NCI-H2081 (cell line): ENCODE measurements around the gene GRAMD4.
"Not testable (repeated sequence)": the region's sequence is repeated elsewhere in the genome, so short reads cannot be mapped to it uniquely, and the experiment has no call there.

Experiments
- DNase-seq, 2 experiments: peaks; one replicate each; lab custom pipeline; 2025; lab: John Stamatoyannopoulos, UW

Gene GRAMD4

DNA sequence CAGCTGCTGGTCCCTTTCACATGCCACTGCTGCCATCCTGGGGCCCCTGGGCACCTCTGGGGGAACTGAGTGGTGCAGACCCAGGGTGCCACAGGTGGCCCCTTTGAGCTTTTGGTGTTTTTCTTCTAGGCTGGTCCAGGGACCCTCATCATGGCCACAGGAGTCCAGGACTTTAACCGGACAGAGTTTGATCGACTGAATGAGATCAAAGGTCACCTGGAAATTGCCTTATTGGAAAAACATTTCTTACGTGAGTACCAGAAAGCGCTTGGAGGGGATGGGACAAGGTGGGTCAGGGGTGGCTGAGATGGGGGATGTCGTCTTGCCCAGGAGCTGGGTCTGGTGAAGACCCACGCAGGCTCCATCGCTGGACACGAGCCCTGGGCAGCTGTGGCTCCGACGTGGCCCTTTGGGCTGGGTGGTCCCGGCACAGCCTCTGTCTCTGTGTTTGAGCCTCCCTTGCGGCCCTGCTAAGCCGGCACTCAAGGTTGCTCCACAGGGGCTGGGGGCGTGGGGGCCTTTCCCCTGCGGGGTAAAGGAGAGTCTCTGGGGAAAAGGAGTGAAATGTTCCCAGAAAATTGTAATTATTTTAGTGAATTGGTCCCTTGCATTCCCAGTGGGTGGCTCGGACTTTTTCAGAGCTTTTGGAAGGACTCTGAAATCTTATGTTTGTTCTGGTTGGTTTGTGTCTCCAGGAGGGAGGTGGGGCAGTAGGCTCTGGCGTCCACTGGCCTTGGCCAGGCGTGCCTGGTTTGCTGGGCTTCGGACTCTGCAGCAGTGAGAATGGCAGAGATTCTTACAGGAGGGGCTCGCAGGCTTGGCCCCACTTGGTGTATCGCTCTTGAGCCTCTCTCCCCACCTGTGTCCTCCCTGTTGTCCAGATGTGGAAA, 17.8 kb downstream of the GRAMD4 start:
- DNase-seq: no peak

DNA sequence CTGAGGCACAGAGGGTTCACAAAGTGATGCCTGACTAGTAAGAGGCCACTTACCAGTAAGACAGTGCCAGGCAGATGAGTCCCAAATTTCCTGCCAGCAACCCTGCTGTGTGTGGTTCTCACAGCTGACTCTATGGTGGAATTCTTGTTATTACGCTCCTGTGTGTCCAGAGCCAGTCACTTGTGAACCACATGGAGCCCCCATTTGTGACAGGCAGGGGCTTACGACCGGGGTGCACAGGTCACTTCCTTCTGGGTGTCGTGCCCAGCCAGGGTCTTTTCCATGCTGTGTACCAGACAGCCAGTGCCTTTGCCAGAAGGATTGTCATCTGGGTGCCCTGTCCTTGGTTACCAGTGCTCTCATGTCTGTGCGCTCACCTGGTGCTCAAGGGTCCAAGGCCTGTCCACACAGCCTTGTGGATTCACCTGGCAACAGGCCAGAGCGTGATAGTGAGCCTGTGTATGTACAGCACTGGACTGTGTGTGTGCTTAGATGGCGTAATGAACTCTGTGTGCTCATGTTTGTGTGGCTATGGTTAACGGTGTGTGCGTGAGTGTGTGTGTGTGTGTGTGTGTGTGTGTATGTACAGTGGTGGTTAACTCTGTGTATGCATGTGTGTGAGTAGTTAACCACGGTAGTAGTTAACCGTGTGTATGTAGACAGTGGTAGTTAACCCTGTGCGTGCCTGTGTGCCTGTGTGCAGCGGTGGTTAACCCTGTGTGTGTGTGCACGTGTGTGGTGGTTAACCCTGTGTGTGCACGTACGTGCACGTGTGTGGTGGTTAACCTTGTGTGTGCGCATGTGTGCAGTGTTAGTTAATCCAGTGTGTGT, 18.6 kb downstream of the GRAMD4 start:
- peak in 1 of 2 experiments; percentile 6 for DNase-seq

DNA sequence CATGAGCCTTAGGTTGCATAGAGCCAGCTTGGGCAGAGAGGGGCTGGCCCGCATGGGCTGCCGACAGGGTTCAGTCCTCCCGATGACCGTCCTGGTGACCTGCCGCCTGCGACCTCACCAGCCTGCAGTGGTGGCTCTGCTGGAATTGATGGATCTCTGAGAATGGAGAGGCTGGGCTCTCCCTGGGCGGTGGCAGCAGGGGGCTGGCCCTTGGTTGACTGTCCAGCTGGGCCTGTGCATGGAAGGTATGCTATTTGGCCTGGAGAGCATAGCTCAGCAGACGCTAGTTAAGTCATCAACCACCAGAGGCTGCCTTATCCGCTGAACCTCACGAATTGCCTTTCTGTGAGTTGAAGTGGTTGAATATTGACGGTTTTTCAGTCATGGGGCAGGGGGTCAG, 19.7 kb downstream of the GRAMD4 start:
- DNase-seq: no peak

DNA sequence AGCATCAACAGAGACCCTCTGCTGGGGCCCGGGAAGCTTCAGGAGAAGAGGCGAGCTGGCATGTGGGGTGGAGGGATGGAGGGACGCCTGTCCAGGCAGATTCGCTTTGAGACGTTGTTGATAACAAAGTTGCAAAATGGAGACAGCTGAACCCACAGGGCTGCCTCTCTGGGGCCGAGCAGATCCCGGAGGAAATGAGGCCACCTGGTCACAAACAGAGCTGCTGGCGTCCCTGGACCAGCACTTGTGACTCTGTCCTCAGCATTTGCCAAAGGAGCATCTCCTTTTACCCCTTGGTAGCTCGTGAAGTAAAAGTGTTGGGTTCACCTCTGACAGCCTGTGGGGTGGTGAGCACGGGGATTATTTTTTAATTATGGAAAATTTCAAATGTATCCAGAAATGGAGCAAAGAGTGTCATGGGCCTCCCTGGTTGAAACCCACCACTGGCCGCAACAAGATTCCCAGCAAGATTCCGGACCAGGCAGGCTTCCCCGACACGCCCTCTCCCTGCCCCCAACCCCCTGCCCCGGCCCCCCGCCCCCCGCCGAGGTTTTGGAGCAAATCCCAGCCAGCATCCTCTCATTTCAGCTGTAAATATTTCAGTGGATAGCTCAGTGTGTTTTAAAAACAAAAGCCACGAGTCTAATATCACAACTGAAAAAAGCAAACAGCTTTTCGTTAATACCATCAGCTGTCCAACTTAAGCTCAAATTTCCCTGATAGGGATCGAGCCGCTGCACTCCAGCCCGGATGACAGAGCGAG, 20.3 kb downstream of the GRAMD4 start:
- no peak for DNase-seq

DNA sequence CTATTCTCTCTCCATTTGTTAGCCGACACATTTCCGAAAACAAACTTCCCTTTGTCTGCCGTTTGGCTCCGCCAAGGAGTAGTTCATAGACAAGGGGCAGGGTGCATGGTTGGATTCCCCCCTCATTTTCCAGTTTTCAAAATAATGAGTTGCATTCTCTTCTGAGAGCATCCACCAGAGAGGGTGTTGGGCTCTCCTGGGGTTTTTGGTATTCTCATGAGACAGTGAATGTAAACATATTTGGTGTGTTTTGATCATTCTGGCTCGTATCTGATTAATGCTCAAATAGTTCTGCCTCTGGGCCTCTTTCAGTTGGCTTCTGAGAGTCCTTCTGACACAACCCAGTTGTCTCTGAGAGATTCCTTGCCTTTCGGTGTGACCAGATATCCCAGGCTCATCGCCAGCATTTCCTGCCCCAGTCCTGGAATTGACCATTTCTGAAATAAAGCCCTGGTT, 21.7 kb downstream of the GRAMD4 start:
- DNase-seq: no peak

DNA sequence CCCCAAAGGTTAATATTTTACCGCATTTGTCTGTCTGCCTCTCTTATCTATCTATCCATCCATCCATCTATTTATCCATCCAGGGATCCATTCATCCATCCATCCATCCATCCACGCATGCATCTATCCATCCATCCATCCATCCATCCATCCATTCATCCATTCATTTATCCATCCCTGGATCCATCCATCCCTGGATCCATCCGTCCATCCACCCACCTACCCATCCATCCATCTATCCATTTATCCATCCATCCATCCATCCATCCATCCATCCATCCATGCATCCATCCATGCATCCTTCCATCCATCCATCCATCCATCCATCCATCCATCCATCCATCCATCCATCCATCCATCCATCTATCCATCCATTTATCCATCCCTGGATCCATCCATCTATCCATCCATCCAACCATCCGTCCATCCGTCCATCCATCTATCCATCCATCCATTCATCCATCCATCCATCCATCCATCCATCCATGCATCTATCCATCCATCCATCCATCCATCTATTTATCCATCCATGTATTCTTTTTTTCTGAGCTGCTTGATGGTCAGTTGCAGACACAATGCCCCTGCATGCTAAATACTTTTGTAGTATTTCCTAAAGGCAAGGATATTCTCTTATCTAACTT, 22.8 kb downstream of the GRAMD4 start:
- DNase-seq: not testable (repeated sequence)

DNA sequence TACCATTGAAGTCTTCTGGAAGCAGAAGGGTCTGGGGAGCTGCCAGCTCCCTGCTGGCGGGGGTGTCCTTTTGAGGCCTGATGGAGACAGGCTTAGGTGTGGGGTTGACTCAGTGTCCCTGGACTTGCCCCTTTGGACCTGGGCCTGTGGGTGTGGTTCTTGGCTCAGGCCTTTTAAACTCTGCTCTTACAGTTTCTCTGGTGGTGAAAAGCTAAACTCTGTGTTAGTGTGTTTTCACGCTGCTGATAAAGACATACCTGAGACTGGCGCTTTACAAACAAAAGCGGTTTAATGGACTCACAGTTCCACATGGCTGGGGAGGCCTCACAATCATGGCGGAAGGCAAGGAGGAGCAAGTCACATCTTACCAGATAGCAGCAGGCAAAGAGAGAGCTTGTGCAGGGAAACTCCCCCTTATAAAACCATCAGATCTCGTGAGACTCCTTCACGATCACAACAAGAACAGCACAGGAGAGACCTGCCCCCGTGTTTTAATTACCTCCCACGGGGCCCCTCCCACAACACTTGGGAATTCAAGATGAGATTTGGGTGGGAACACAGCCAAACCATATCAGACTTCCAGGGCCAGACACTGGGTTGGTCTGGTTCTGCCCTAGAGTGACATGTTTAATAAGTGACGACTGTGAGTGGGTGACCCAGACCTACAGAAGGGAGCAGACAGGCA, 26.5 kb downstream of the GRAMD4 start:
- DNase-seq: no peak

DNA sequence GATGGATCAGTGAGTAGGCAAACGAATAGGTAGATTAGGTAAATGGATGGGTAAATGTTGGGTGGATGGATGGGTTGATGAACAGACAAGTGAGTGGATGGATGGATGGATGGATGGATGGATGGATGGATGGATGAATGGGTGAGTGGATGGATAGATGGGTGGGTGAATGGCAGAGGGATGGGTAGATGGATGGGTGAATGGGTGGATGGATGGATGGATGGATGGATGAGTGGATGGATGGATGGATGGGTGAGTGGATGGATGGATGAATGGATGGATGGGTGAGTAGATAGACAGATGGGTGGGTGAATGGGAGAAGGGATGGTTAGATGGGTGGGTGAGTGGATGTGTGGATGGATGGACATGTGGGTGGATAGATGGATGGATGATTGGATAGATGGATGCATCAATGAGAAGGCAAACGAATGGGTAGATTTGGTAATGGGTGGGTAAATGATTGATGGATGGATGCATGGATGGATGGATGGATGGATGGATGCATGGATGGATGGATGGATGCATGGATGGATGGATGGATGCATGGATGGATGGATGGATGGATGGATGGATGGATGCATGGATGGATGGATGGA, 28.1 kb downstream of the GRAMD4 start:
- DNase-seq: not testable (repeated sequence)

DNA sequence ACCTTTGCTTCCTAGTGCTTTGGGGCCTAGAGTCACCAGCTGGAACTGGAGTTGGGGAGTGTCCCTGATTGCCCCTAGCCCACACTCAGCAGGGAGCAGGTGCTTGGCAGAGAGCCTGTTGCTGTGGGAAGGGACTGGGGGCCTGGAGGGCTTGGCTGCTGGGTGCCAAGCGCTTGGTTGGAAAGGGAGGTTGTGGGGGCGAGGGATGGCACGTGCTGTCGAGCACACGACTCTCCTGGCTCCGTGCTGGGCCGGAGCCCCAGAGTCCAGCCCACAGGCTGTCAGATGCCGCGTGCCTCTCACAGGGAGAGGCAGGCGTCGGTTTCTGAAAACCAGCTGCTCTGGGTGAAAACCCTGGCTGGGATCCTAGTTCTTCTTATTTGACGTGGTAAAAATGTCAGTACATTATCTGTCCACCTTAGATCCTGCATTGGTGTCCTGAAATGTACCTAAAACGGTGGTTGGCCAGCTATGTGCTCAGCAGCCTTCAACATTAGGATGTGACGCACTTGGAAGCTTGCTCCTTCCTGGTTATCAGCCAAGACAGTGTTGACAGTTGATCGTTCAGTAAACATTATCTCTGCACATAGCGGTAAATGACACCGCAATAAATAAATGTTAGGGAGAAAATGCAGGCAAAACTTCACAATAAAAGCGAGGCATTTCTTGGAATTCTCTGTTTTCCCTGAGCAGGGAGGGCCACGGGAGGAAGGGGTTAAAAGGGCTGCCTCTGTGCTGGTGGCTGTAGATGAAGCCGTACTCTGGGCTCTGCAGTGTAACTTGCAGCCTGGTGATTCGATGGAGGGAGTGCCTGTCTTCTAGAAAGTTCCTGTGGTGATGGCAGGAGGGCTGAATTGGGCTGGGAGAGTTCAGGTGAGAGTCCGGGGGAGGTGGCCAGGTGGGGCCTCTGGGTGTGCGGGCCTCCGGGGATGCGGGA, 29.2 kb downstream of the GRAMD4 start:
- peak; percentile 55 to 74 for DNase-seq

DNA sequence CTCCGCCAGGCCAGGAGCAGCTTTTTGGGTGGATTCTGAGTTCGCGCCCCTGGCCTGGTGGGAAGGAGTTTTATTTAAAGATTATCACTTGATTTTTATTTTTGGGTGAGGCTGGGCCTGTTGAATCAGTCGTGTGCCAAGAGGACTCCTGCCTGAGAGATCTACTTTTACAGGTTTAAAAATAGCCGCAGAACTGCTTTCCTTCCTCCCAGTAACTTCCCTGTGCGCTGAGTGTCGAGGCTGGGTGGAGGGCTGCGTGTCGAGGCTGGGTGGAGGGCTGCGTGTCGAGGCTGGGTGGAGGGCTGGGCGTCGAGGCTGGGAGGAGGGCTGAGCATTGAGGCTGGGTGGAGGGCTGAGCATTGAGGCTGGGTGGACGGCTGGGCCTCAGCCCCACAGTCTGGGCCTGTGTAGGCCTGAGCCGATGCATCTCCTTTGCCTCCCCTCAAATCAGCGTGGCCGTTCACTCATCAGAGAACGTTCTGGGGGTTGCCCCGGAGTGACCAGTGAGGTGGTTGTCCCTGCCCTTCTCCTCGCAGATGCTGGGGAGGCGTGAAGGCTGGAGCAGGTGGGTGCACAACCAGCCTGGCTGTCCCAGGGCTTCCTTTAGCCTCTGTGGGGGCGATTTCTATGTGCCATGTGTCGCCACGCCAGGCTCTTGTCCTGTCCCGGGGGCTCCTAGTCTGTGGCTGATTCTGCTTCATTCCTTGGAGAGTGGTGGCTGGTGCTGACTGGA, 30.1 kb downstream of the GRAMD4 start:
- no peak for DNase-seq

DNA sequence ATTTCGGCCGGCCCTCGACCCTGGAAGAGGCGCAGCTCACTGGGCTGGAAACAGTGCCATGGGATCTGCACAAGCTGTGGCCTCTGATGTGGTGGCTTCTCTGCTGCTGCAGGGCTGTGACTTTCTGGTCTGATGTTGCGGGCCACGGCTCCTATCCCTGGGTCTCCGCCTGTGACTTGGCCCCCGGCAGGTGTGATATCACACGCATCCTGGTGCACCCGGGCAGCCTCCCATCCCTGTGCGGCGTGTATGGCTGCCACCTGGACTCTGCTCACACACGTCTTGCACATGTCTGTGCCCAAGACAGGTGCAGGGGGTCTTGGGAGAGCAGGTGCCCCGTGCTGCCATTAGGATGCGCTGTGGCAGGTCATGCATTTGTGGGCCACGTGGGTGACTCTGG, 31.1 kb downstream of the GRAMD4 start:
- DNase-seq: no peak

DNA sequence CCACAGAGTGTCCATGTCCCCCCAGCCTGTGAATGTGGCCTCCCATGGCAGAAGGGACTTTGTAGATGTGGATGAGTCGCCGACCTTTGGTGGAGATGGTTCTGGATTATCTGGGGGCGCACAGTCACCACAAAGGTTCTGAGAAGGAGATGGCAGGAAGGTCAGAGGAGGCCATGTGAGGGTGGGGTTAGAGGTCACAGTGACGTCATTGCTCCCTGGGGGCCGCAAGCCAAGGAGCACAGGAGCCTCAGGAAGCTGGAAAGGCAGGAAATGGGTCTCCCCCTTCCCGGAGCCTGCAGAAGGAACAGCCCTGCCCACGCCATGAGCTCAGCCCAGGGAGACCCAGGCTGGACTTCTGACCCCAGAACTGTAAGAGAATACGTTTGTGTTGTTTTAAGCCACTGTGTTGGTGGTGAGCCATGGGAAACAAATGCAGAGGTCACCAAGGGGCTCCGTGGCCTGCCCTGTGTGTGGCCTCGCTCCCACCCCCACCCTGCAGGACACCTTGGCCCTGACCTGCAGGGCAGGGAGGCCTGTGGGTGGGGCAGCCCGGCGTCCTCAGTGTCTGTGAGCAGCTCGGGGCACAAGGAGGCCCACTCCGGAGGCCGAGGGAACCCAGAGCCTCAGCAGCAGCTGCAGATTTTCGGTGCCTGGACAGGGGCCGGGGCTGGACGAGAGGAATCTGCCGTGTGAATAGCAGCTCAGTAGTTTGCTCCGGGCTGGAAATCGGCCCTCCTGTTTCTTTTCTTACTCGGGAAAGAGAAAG, 32.1 kb downstream of the GRAMD4 start:
- DNase-seq: no peak

DNA sequence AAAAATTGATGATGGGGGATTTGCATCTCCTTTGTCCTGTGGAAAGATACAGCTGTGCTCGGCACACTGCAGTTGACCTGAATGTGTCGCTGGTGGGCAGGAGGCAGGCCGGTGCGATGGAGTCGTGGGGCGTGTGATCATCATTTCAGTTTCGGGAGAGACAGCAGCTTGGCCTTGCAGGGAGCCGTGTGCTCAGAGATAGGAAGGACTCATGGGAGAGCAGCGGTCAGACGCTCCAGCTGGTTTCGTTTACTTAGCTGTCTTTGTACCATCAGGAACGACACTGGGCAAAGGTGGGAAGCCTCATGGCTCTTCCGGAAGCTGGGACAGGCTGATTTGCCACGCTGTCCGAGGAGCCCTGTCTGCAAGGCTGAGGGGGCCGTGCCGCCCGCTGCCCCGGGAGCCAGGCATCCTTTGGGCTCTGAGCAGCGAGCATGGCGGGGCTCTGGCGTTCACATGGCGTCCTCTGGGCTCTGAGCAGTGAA, 32.7 kb downstream of the GRAMD4 start:
- DNase-seq: no peak

DNA sequence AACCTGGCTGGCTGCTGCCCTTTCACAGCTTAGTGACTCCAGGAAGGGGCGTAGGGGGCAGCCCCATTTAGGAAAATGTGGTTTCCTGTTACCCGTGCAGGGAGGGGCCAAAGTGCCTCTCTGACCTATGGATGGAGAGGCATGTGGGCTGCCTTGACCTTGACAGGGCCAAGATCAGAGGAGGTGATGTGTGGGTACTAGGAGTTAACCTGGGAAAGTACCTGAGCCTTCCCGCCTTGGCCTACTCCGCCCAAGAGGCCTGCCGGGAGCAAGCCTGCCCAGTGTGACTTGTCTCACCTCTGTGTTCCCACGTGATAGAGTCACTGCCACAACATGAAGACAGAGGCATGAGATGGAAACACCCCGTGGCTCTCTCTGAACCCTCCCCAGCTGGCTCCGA, 33.4 kb downstream of the GRAMD4 start:
- DNase-seq: no peak

DNA sequence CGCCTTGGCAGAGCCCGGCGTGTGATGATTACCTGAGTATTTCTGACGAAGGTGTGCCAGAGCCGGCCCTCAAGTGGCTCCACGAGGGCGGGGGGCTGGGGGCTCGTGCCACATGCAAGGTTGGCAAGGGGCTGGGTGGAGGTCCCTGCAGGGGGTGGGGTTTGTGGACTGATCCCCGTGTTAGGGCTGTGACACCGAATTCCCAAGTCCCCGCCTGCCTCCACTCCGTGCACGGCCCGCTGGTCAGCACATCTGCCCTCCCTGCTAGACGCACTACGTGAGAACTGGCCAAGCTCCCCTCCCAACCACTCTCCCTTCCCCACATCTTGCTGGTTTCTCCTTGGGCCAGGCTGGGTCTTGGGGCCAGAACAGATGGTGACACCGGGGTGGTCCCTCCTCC, 34.2 kb downstream of the GRAMD4 start:
- DNase-seq: no peak

DNA sequence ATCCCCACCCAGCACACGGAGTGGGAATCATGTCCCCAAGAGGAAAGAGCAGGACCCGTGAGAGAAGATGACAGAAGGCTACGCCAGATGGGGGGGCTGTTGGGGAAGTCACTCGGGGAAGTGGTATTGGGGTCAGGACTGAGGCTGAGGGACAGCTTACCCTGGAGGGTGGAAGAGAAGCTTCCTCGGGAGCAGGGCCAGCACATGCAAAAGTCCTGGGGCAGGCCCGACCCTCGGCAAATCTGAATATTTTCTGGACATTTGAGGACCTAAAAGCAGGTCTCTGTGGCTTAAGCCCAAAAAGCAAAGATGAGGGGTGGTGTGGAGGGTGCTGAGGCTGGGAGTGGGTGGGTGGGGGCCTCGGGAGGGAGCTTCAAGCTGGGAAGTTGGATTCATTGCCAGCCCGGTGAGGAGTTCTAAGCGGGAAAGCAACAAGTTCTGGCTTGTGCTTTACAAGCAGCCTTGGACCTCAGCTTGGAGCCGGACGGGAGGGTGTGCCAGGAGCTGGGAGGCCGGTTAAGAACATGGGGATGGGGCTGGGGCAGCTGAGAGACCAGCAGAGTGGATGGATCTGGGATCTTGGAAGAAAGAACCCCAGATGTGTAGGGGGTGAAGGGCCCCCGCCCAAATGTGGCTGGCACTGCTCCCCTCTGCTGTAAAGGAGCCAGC, 34.9 kb downstream of the GRAMD4 start:
- no peak for DNase-seq

DNA sequence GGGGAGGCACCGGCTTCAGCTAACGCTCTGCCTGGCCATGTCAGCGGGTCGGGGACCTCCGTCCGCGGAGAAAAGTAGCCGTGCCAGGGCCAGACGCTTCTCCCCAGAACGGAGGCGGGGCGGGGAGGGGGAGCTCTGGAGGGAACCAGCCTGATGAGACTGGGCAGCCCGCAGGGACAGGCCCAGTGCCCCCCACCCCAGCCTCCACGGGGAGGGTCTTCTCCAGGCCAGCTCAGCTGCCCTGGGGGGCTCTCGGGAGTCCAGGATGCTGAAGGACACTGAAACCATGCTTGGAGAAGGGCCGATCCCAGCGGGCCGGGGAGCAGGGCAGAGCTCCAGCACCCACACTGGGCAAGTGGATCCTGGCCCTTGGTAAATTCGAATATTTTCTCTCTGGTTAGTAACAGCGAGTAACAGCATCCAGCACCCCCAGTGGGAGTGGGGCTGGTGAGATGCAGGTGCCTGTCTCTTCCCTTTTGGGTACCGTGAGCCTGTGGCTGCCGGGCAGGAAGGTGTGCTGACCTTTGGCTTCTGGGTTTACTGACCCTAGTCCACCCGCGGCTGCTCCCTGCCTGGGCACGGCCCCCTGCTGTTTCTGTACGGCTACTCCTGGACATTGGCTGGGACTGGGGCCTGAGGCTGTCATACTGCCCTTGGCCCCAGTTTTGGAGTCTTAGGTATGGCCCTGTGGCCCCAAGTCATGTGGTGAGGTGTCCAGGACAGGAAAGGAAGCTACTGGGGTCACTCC, 35.8 kb downstream of the GRAMD4 start:
- DNase-seq: no peak
